Heart right ventricle (tissue), 16 donors: ENCODE data around the gene AGPAT1. TPM values are rescaled to one million over a fixed set of nuclear protein-coding genes. Genes with fewer than 3 reads are reported as not detected.

Source experiments
- ATAC-seq, 8 donors: fragments of 200-7000 bp; cut with Tn5 transposase; one replicate each; pipeline ENCODE4 v1.9.1; 2020; ENCODE audit warnings: mild to moderate bottlenecking in 8 of 8, moderate library complexity in 8 of 8, moderate number of reproducible peaks in 1 of 8
- DNase-seq, 2 donors: peaks; one replicate each; pipeline ENCODE4 v3.0.0-alpha.2; 2020
- H3K27ac ChIP-seq, 10 donors: fragments of 200-600 bp; sonication (generic) in 2 of 10; one replicate each; pipeline versions ENCODE4 v1.5.0 to v1.8.0; 2020 to 2022; ENCODE audit warnings: mild to moderate bottlenecking in 3 of 10
- H3K27me3 ChIP-seq, 7 donors: fragments of 200-600 bp; one replicate each; pipeline ENCODE4 v1.8.0; 2021 to 2022; ENCODE audit warnings: mild to moderate bottlenecking in 2 of 7
- H3K36me3 ChIP-seq, 9 donors: fragments of 200-600 bp; sonication (generic) in 1 of 9; one replicate each; pipeline versions ENCODE4 v1.5.0 to v1.8.0; 2020 to 2022; ENCODE audit warnings: mild to moderate bottlenecking in 2 of 9
- H3K4me1 ChIP-seq, 9 donors: fragments of 200-600 bp; sonication (generic) in 1 of 9; one replicate each; pipeline versions ENCODE4 v1.5.0 to v1.8.0; 2020 to 2022; ENCODE audit warnings: mild to moderate bottlenecking in 4 of 9
- H3K4me3 ChIP-seq, 10 donors: fragments of 200-600 bp; sonication (generic) in 2 of 10; one replicate each; pipeline versions ENCODE4 v1.5.0 to v1.8.0; 2020 to 2022; ENCODE audit warnings: mild to moderate bottlenecking in 7 of 10, moderate library complexity in 2 of 10
- H3K9me3 ChIP-seq, 11 donors: fragments of 200-600 bp in 10 of 11; sonication (generic) in 2 of 11; one replicate each; pipeline versions ENCODE4 v1.5.0 to v1.8.0; 2013 to 2022; ENCODE audit warnings: mild to moderate bottlenecking in 2 of 11, control low read depth in 1 of 11, moderate library complexity in 1 of 11
- CTCF ChIP-seq, 9 donors: fragments of 200-600 bp; sonication (generic) in 2 of 9; IDR thresholded peaks; one replicate each; pipeline versions ENCODE4 v1.5.0 to v1.8.0; 2021 to 2022; ENCODE audit warnings: antibody characterized with exemption in 9 of 9, mild to moderate bottlenecking in 5 of 9, moderate library complexity in 1 of 9
- WGBS, 2 donors: extraction: QIAGEN DNeasy Blood & Tissue Kit; methylation state at CpG; one replicate each; pipeline ENCODE4 v1.1.7; 2013; ENCODE audit warnings: inconsistent platforms in 1 of 2; 5-methylcytosine and 5-hydroxymethylcytosine counted together
- intact Hi-C, 10 donors: fragments of 100-400 bp; cut with DNase I; formaldehyde crosslinking; loops; one replicate each; pipeline versions ENCODE4 v1.11.1 to v1.14.2; 2022
- polyA plus RNA-seq, 2 donors: library from polyadenylated mRNA; stranded (reverse); fragments of 200-250 nt; gene quantifications; one replicate each; pipeline ENCODE4 v1.2.3, GENCODE V29; 2013
- total RNA-seq, 10 donors: library from RNA; stranded (reverse); fragmentation: NEBNext Ultra II Directional in 3 of 10; extraction: Animal tissue kit (Norgen Biotek cat#: 25700) in 3 of 10; gene quantifications; one replicate each; pipeline versions ENCODE4 v1.2.1 to v1.2.4, GENCODE V29; 2021 to 2023
- donor health status: Arrhythmogenic right ventricular cardiomyopathy.
- donor health status: ischemic (EF 13 %, LVEDD 7.1; RV severe dilation, severe dysfunction).
- donor health status: healthy with polysubstance abuse.
- donor health status: DM: no; HTN: yes; CAD: no.
- donor health status: DM: no; HTN: no; CAD: no.
- donor health status: ischemic (EF 25% LVEDD 6.9; RV normal size, moderate dysfunction).
- donor health status: ischemic (EF 25% LVEDD 5.7; RV mildly dilated, moderate dysfunction).
- donor health status: healthy.
- donor health status: DM: yes; HTN: yes; CAD: no.
- donor health status: Ischemic cardiomyopathy.
- donor health status: ischemic (EF 35%, LVEDD 5.7; RV mildly dilated, moderate dysfunction).
- donor health status: nonischemic (EF 11% LVEDD 7.7; RV severe dilation, severe dysfunction).
- donor health status: DM: yes; HTN: yes; CAD: no.
- donor health status: PGD.
- donor health status: ischemic (EF 29% LVEDD 5.4; RV normal size, mild dysfunction).
- donor health status: nonischemic (EF 23%, LVEDD 6.1; RV moderate dilation, normal function).

Gene AGPAT1
- total and polyA plus RNA-seq, 12 donors = 39.0 to 63.1 (median 49.1) TPM

- no peak for TF ChIP-seq CTCF (IDR thresholded peaks at IDR 0.05)
- H3K27me3 ChIP-seq = no peaks in the 10 kb centered on the region
- peak overlapping the region in 6 of 10 donors; percentile 67 to 91 (median 87) for H3K4me3 ChIP-seq
- no peaks in the 10 kb centered on the region for H3K9me3 ChIP-seq
- 54 to 55% methylated on average over 10 of the region's 10 CpGs for WGBS, 2 donors
- ATAC-seq (no peak), DNase-seq (no peak)
- H3K36me3 ChIP-seq = peaks cover 0 to 47% (median 11%) of the 10 kb centered on the region in 9 donors
- intact Hi-C loops = loop anchor here in 4 of 10 donors (2.0 to 10.0 kb wide), 3 partner anchors 15 to 1025 kb away; partner anchors contain the start of genes ATF6B (in 3 of the 4), HSD17B8 (in 1 of the 4), RING1 (in 1 of the 4) and RXRB (in 1 of the 4)
- H3K4me1 ChIP-seq = peaks cover 14 to 81% (median 62%) of the 10 kb centered on the region in 9 donors
- H3K27ac ChIP-seq = peak overlapping the region in 8 of 10 donors; percentile 93 to 98 (median 94)
Measured at GRCh38 chr6:32179766-32180405, 4.0 kb upstream of the AGPAT1 start.

- Histone ChIP-seq H3K4me3 (peak overlapping the region; percentile 56 to 93 (median 86)), H3K4me1 (peaks cover 8 to 84% (median 59%) of the 10 kb centered on the region in 9 donors), H3K27me3 (no peaks in the 10 kb centered on the region), H3K27ac (peak overlapping the region; percentile 93 to 98 (median 94)), H3K9me3 (no peaks in the 10 kb centered on the region), H3K36me3 (peaks cover 0 to 43% (median 11%) of the 10 kb centered on the region in 9 donors)
- WGBS, 2 donors = 3 to 4% methylated on average over 24 of the region's 24 CpGs
- no peak for DNase-seq
- intact Hi-C loops = loop anchor here in 4 of 10 donors (2.0 to 10.0 kb wide), 3 partner anchors 16 to 1026 kb away; partner anchors contain the start of genes ATF6B (in 3 of the 4), HSD17B8 (in 1 of the 4), RING1 (in 1 of the 4) and RXRB (in 1 of the 4)
- no peak for TF ChIP-seq CTCF (IDR thresholded peaks at IDR 0.05)
- no peak for ATAC-seq
Measured at GRCh38 chr6:32178547-32179440, 2.9 kb upstream of the AGPAT1 start.

- DNase-seq (peak; percentile 87 to 99), ATAC-seq (peak; percentile 82 to 89 (median 86))
- H3K4me3 ChIP-seq = peak within 1 kb of the TSS; percentile 56 to 93 (median 86)
- peaks cover 0 to 34% (median 11%) of the 10 kb centered on the region in 9 donors for H3K36me3 ChIP-seq
- intact Hi-C loops = loop anchor here in 5 of 10 donors (2.0 to 10.0 kb wide), 5 partner anchors 17 to 1027 kb away; partner anchors contain the start of genes ATF6B (in 4 of the 5), HSD17B8 (in 1 of the 5), PPT2 (in 1 of the 5) and RING1 (in 1 of the 5)
- peaks cover 8 to 84% (median 55%) of the 10 kb centered on the region in 9 donors for H3K4me1 ChIP-seq
- no peaks in the 10 kb centered on the region for H3K27me3 ChIP-seq
- H3K9me3 ChIP-seq = no peaks in the 10 kb centered on the region
- no peak for TF ChIP-seq CTCF (IDR thresholded peaks at IDR 0.05)
- H3K27ac ChIP-seq = peak within 1 kb of the TSS; percentile 93 to 98 (median 94)
- WGBS, 2 donors = 0 to 1% methylated on average over 33 of the region's 33 CpGs
Measured at GRCh38 chr6:32177788-32178546, 2.1 kb upstream of the AGPAT1 start, which contains the start of gene RNF5. RNF5 (plus strand) TSS chr6:32178405; CDS start chr6:32178512, 107 bp downstream.
